HepG2 (cell line): ENCODE data around the gene BCL2L11. TPM values are rescaled to one million over a fixed set of nuclear protein-coding genes. Genes with fewer than 3 reads are reported as not detected.
A peak's percentile ranks its signal among the peaks of the same experiment; 100 is the strongest.

ENCODE experiments used
- ARNT ChIP-seq: fragments of 450-650 bp; IDR thresholded peaks from 2 replicates; pipeline ENCODE4 v1.6.1; 2017
- CCDC6 ChIP-seq: sonication (generic); formaldehyde crosslinking; IDR thresholded peaks from 2 replicates; pipeline ENCODE4 v1.8.1; 2022; ENCODE audit warnings: mild to moderate bottlenecking, missing genetic modification reagents, moderate library complexity
- FOSL2 ChIP-seq: sonication (generic); formaldehyde crosslinking; IDR thresholded peaks from 2 replicates; pipeline ENCODE4 v1.4.0; 2020; ENCODE audit warnings: missing genetic modification reagents
- NFKBIZ ChIP-seq: IDR thresholded peaks from 2 replicates; pipeline ENCODE4 v1.6.1; 2018; ENCODE audit warnings: missing genetic modification reagents, missing compliant biosample characterization
- NR3C1 ChIP-seq: sonication (generic); formaldehyde crosslinking; IDR thresholded peaks from 2 replicates; pipeline ENCODE4 v1.4.0; 2020; ENCODE audit warnings: missing genetic modification reagents
- POLR2AphosphoS5 ChIP-seq: IDR thresholded peaks from 2 replicates; pipeline ENCODE4 v1.6.1; 2012; ENCODE audit warnings: low read depth, low read length
- RBM39 ChIP-seq: fragments of 200-400 bp; formaldehyde crosslinking; IDR thresholded peaks from one replicate; pipeline ENCODE4 v1.6.1; 2018; ENCODE audit warnings: antibody characterized with exemption, mild to moderate bottlenecking, low read depth, low read length; ENCODE audit not compliant: poor library complexity, severe bottlenecking
- SPEN ChIP-seq: sonication (generic); formaldehyde crosslinking; IDR thresholded peaks from 2 replicates; pipeline ENCODE4 v1.5.1; 2020; ENCODE audit warnings: low read depth, mild to moderate bottlenecking, missing genetic modification reagents
- TGIF2 ChIP-seq: IDR thresholded peaks from 2 replicates; pipeline ENCODE4 v1.6.1; 2016; ENCODE audit warnings: control low read depth, missing compliant biosample characterization
- WIZ ChIP-seq: sonication (generic); formaldehyde crosslinking; IDR thresholded peaks from 2 replicates; pipeline ENCODE4 v1.5.1; 2020; ENCODE audit warnings: mild to moderate bottlenecking, missing genetic modification reagents
- XRCC5 ChIP-seq: fragments of 200-400 bp; formaldehyde crosslinking; optimal IDR thresholded peaks from 2 replicates; pipeline ENCODE3; 2017; ENCODE audit warnings: mild to moderate bottlenecking, low read length
- ZFP41 ChIP-seq: sonication (generic); formaldehyde crosslinking; IDR thresholded peaks from 2 replicates; pipeline ENCODE4 v1.4.0; 2020; ENCODE audit warnings: mild to moderate bottlenecking, missing genetic modification reagents, borderline replicate concordance
- ZMAT5 ChIP-seq: sonication (generic); formaldehyde crosslinking; IDR thresholded peaks from 2 replicates; pipeline ENCODE4 v1.5.0; 2020; ENCODE audit warnings: mild to moderate bottlenecking, low read depth, missing genetic modification reagents, borderline replicate concordance
- ZNF224 ChIP-seq: sonication (generic); formaldehyde crosslinking; IDR thresholded peaks from 2 replicates; pipeline ENCODE4 v1.5.0; 2020; ENCODE audit warnings: mild to moderate bottlenecking, missing genetic modification reagents
- ZNF761 ChIP-seq: sonication (generic); formaldehyde crosslinking; conservative IDR thresholded peaks from 2 replicates; pipeline ENCODE4 v1.4.0; 2020; ENCODE audit warnings: mild to moderate bottlenecking, missing genetic modification reagents
- ZZZ3 ChIP-seq: sonication (generic); formaldehyde crosslinking; IDR thresholded peaks from 2 replicates; pipeline ENCODE4 v1.4.0; 2020; ENCODE audit warnings: missing genetic modification reagents, mild to moderate bottlenecking, borderline replicate concordance
- polyA plus RNA-seq, 8 experiments: library from polyadenylated mRNA; depleted of rRNA in 3 of 8; stranded (reverse) in 7 of 8; unstranded in 1 of 8; fragments of >200 nt; fragmentation: Illumina TruSeq in 4 of 8; extraction: Trizol in 4 of 8; gene quantifications; 2 replicates each; pipeline versions ENCODE4 v1.2.1 to v1.2.3, GENCODE V29; 2011 to 2016; ENCODE audit warnings: low read depth in 4 of 8, missing spikeins in 1 of 8, mixed read lengths in 1 of 8; ENCODE audit not compliant: insufficient read depth in 1 of 8
- total RNA-seq, 5 experiments: library from RNA; depleted of rRNA; stranded (reverse); fragments of >200 nt; fragmentation: Illumina TruSeq; extraction: Trizol; gene quantifications; 2 replicates each; pipeline ENCODE4 v1.2.3, GENCODE V29; 2016; ENCODE audit warnings: low read depth in 1 of 5
- TF ChIP-seq, protein P1 (sequence below): sonication (generic); formaldehyde crosslinking; IDR thresholded peaks from 2 replicates; pipeline ENCODE4 v1.5.1; 2020; ENCODE audit warnings: mild to moderate bottlenecking, missing genetic modification reagents, moderate library complexity
- TF ChIP-seq, protein P2 (sequence below): sonication (generic); formaldehyde crosslinking; conservative IDR thresholded peaks from 2 replicates; pipeline ENCODE4 v1.4.0; 2020; ENCODE audit warnings: missing genetic modification reagents
- TF ChIP-seq, protein P3 (sequence below): sonication (generic); formaldehyde crosslinking; IDR thresholded peaks from 2 replicates; pipeline ENCODE4 v1.4.0; 2020; ENCODE audit warnings: missing genetic modification reagents

BCL2L11 gene
- total and polyA plus RNA-seq, 2 of the 13 experiments (the other 11 are each of a cell fraction or from before 2014, with no cell fraction given), result 6.1 to 9.7 TPM

DNA sequence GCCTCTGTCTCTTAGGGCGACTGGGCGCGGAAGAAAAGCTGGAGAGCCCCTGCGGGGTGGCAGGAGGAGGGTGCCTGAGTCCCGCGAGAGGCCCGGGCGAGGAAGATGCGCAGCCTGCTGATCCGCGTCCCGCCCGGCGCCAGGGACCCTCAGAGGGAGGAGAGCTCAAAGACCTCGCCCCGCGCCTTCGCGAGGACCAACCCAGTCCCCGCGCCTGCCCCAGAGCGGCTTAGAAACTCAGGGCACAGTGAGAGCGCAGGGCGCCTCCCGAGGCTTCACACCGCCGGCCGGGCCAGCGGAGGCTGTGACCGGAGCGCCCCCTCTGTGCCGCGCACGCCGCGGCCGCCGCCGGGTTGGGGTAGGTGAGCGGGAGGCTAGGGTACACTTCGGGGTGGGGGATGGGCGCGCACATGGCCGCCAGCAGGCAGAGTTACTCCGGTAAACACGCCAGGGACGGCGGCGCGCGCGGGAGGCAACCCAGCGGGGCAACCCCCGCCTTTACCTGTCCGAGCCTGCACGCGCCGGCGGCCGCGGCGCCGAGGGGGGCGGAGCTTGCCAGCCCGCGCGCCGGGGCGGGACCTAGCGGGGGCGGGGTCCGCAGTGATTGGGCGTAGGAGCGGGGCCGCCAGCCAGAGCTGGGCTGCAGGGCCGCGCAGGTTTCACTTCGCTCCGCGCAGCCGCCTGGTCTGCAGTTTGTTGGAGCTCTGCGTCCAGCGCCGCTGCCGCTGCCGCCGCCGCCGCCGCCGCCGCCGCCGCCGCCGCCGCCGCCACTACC is at the start of gene BCL2L11 (continued):
- TF ChIP-seq RBM39 (no peak), WIZ (no peak), ARNT (no peak), ZNF224 (peak; percentile 88), ZZZ3 (peak; percentile 65; the same call in 1 of the 2 replicates), ZFP41 (CRISPR knock-in tag) (peak; percentile 97), POLR2AphosphoS5 (peak; percentile 88), NFKBIZ (CRISPR knock-in tag) (no peak; the same call in 1 of the 2 replicates), ZNF761 (peak; percentile 96; the same call in 1 of the 2 replicates), SPEN (CRISPR knock-in tag) (peak; percentile 90), XRCC5 (peak; percentile 75), FOSL2 (CRISPR knock-in tag) (peak; percentile 48; the same call in 1 of the 2 replicates), NR3C1 (CRISPR knock-in tag) (no peak), TGIF2 (CRISPR knock-in tag) (no peak), ZMAT5 (CRISPR knock-in tag) (no peak), CCDC6 (CRISPR knock-in tag) (peak; percentile 99)
- TF ChIP-seq, protein P1, sequence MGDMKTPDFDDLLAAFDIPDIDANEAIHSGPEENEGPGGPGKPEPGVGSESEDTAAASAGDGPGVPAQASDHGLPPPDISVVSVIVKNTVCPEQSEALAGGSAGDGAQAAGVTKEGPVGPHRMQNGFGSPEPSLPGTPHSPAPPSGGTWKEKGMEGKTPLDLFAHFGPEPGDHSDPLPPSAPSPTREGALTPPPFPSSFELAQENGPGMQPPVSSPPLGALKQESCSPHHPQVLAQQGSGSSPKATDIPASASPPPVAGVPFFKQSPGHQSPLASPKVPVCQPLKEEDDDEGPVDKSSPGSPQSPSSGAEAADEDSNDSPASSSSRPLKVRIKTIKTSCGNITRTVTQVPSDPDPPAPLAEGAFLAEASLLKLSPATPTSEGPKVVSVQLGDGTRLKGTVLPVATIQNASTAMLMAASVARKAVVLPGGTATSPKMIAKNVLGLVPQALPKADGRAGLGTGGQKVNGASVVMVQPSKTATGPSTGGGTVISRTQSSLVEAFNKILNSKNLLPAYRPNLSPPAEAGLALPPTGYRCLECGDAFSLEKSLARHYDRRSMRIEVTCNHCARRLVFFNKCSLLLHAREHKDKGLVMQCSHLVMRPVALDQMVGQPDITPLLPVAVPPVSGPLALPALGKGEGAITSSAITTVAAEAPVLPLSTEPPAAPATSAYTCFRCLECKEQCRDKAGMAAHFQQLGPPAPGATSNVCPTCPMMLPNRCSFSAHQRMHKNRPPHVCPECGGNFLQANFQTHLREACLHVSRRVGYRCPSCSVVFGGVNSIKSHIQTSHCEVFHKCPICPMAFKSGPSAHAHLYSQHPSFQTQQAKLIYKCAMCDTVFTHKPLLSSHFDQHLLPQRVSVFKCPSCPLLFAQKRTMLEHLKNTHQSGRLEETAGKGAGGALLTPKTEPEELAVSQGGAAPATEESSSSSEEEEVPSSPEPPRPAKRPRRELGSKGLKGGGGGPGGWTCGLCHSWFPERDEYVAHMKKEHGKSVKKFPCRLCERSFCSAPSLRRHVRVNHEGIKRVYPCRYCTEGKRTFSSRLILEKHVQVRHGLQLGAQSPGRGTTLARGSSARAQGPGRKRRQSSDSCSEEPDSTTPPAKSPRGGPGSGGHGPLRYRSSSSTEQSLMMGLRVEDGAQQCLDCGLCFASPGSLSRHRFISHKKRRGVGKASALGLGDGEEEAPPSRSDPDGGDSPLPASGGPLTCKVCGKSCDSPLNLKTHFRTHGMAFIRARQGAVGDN (CRISPR knock-in tag), result peak; percentile 95
- TF ChIP-seq, protein P2, sequence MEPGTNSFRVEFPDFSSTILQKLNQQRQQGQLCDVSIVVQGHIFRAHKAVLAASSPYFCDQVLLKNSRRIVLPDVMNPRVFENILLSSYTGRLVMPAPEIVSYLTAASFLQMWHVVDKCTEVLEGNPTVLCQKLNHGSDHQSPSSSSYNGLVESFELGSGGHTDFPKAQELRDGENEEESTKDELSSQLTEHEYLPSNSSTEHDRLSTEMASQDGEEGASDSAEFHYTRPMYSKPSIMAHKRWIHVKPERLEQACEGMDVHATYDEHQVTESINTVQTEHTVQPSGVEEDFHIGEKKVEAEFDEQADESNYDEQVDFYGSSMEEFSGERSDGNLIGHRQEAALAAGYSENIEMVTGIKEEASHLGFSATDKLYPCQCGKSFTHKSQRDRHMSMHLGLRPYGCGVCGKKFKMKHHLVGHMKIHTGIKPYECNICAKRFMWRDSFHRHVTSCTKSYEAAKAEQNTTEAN, result peak; percentile 91
- TF ChIP-seq, protein P3, sequence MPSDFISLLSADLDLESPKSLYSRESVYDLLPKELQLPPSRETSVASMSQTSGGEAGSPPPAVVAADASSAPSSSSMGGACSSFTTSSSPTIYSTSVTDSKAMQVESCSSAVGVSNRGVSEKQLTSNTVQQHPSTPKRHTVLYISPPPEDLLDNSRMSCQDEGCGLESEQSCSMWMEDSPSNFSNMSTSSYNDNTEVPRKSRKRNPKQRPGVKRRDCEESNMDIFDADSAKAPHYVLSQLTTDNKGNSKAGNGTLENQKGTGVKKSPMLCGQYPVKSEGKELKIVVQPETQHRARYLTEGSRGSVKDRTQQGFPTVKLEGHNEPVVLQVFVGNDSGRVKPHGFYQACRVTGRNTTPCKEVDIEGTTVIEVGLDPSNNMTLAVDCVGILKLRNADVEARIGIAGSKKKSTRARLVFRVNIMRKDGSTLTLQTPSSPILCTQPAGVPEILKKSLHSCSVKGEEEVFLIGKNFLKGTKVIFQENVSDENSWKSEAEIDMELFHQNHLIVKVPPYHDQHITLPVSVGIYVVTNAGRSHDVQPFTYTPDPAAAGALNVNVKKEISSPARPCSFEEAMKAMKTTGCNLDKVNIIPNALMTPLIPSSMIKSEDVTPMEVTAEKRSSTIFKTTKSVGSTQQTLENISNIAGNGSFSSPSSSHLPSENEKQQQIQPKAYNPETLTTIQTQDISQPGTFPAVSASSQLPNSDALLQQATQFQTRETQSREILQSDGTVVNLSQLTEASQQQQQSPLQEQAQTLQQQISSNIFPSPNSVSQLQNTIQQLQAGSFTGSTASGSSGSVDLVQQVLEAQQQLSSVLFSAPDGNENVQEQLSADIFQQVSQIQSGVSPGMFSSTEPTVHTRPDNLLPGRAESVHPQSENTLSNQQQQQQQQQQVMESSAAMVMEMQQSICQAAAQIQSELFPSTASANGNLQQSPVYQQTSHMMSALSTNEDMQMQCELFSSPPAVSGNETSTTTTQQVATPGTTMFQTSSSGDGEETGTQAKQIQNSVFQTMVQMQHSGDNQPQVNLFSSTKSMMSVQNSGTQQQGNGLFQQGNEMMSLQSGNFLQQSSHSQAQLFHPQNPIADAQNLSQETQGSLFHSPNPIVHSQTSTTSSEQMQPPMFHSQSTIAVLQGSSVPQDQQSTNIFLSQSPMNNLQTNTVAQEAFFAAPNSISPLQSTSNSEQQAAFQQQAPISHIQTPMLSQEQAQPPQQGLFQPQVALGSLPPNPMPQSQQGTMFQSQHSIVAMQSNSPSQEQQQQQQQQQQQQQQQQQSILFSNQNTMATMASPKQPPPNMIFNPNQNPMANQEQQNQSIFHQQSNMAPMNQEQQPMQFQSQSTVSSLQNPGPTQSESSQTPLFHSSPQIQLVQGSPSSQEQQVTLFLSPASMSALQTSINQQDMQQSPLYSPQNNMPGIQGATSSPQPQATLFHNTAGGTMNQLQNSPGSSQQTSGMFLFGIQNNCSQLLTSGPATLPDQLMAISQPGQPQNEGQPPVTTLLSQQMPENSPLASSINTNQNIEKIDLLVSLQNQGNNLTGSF (CRISPR knock-in tag), result peak; percentile 69; the same call in 1 of the 2 replicates
